DMS 273 (cell line): ENCODE measurements around the gene UST.
"Not testable (repeated sequence)": the region's sequence is repeated elsewhere in the genome, so short reads cannot be mapped to it uniquely, and the experiment has no call there.

Experiments used
- DNase-seq: peaks from one replicate; lab custom pipeline; 2025; ENCODE audit not compliant: unreplicated experiment; lab: John Stamatoyannopoulos, UW

UST gene

GRCh38 chr6:148968771-148969602, 222.2 kb downstream of the UST start:
- DNase-seq: no peak

GRCh38 chr6:148969603-148970061, 222.8 kb downstream of the UST start:
- DNase-seq: peak; percentile 4

DNA sequence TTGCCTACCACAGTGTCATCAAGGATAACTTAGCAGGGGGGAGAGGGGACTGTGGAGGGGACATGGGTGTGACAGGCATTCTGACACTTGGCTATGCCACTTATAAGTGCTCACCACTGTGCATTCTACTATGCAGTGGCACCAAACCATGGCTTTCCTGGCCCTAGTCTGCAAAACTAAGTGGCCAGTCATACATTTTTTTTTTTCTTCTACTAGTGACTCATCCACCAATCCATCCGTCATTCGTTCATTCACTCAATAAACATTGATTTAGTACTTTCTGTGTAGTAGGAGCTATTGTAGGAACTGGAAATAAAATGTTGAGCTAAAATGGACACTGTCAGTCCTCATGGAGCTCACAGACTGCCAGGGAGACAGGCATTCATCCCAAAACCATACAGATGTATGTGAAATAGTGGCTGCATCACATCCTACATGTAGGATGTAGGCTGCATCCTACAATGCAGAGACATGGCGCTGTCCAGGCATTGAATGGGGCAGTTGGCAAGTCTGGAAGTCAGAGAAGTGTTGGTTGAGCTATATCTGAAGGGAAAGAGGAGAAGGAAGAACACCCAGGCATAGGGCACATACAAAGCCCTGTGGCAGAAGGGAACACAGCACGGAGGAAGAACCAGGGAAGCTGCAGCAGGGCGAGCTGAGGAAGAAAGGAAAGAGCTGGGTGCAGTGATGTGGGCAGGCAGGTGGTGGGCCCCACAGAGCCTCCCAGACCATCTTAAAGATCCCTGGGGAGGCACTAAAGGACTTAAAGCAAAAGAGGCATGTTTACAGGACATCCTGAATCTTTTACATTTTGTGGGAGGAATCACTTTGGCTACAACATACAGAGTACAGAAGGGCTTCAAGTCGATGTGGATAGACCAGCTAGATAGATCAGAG, 224.4 kb downstream of the UST start:
- no peak for DNase-seq

DNA sequence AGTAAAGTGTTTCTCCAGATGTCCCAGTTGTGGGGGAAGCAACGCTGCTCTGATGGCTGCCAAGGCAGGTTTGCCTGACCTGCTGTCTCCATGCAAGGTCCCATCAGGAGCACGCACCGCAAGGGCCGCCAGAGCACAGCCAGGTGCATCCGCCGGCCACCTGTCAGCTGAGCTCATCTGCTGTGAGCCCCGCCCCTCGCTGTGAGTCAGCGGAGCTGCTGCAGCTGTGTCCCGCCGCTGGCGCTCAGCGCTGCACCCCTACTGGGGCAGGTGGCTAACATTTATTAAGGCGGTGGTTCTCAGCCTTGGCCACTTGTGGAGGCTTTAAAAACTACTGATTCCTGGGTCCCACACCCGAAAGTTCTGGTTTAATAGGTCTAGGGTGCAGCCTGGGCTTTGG, 225.7 kb downstream of the UST start:
- DNase-seq: peak; percentile 46

GRCh38 chr6:148973538-148974208, 226.8 kb downstream of the UST start:
- DNase-seq: peak; percentile 59

DNA sequence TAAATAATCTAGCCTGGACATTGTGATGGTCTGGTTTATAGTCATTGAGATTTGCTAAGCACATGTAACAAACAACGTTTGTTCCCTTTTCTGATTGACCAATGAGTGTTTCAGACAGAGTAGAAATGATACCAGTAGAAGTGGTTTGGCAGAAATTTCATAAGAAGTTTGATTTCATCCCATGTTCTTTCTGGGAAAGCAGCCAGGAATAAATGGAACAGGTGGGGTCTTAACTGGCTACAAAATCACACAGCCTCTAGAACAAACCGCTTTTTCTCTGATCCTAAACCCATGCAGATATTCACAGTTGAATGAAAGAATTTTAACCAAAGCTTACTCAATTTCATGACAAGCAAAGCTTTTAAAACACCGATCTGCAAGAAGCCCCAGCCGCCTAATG, 227.5 kb downstream of the UST start:
- DNase-seq: no peak

GRCh38 chr6:148978298-148978697, 231.5 kb downstream of the UST start:
- DNase-seq: not testable (repeated sequence)

- DNase-seq: no peak
These were observed 232.4 kb downstream of the UST start for GRCh38 chr6:148979014-148979901.

DNA sequence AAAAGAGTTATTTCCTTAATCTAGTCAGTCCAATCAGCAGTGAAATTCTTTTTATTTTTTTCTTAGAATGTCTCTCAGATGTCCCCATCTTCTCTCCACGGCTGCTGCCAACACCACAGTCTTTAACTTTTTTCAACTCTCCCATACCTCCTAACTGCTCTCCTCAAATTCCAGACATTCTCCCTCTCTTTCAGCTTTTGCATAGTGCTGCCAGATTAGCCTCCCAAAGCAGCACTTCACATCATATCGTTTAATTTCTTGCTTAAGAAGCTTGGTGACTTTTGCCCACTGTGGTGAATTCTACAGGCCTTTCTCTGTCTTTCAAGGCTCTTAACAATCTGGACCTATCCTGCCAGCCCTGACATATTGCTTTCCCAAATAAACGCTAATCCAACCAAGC, 233.4 kb downstream of the UST start:
- no peak for DNase-seq

GRCh38 chr6:148981515-148981914, 234.7 kb downstream of the UST start:
- DNase-seq: no peak

- no peak for DNase-seq
These were observed 236.4 kb downstream of the UST start for GRCh38 chr6:148983101-148983761.

DNA sequence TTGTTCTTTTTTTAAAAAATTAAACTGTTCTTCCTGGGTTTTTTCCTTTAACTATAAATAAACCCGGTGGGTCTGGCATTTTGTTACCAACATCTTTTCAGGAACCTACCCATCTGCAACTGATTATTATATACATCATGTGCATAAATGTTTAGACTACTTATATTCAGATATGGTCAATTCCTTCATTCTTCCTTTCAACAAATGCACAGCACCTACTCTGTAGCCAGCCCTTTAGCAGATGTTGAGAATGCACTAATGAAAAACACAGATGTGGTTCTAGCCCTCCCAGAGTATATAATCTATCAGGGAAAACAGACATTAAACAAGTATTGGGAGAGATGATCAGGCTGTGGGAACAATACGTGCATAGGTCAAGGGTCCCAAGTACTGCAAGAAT, 237.1 kb downstream of the UST start:
- no peak for DNase-seq

DNA sequence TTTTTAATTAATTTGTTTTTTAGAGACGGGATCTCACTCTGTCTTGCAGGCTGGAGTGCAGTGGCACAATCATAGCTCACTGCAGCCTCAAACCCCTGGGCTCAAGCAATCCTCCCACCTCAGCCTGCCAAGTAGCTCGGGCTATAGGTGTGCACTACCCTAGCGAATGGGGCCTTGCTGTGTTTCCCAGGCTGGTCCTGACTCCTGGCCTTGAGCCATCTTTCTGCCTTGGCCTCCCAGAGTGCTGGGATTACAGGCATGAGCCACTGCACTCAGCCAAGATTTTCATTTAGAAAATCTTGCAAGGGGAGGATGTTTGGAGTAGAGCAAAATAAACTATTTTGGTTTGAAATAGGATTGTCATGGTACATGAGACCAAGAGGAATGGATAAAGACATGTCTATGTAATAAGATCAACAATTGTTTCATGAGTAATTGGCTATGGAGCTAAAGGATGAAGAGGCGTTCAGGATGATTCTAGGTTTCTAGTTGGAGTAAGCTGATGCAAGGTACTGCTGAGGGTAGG, 237.8 kb downstream of the UST start:
- no peak for DNase-seq

DNA sequence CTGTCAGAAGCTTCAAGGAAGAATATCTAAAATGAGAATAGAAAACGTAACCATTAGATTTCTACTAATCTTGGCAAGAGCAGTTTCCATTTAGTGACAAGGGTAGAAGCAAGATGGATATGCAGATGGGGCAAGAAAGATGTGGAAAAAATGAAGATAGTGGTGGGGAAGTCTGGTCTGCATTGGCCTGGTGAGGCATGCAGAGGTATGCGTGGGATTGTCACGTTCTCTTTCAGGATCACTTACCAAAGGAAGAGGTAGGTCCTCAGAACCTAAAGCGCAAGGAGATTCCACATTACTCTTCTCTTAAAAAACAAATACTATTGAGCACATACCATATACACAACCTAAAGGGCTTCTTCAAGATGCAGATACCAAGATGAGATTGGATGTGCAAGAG, 238.7 kb downstream of the UST start:
- DNase-seq: no peak

GRCh38 chr6:148986608-148987007, 239.8 kb downstream of the UST start:
- no peak for DNase-seq

DNA sequence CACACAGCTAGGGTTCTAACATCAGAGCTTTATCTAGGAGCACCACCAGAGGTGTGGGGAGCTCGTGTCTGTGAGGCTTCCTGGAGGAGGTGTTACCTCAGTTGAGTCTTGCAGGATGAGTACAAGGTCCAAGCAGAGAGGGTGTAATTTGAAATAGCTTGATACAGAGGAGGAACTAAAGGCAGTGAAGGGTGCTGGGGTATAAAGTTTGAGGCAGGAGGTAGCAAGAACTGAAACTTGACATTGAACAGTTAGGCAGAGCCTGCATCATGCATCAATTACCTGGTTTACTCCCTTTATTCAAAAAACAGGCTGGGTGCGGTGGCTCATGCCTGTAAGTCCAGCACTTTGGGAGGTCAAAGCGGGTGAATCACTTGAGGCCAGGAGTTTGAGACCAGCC, 241.2 kb downstream of the UST start:
- DNase-seq: no peak

DNA sequence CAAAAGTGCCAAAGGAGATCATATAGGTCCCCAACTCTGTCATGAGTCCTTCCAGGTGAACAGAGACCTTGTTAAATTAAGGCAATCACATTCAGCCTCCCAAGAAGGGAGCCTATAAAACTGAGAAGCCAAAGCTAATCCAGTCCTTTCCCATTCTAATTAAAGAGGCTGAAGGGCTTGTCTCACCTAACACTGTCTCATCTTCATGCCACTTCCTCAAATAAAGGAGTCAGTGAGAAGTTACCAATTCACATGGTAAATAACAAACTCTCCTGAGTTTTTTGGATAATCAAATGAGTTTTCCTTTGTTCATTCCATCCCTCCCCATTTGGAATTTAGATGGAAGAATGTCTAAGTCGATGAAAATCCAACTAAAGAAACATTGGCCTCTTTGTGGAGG, 242.8 kb downstream of the UST start:
- no peak for DNase-seq

DNA sequence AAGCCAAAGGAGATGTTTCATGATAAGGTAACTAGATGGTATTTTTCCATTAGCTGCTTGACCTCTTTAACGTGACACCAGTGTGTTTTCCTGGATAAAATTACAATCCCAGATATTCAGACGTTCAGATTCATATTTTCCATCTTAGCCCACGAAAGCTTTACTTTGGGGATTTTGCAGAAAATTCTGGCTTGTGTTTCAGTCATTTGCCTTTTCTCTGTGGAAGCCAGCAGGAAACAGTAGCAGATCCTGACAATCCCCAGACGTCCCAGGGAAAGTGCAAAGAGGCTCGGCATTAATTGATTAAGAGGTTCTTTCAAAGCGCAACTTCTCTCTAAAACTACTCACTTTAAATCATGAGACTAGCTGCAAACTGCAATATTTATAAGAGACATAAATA, 243.6 kb downstream of the UST start:
- DNase-seq: no peak

- DNase-seq: no peak
These were observed 250.0 kb downstream of the UST start for GRCh38 chr6:148996815-148997214.

DNA sequence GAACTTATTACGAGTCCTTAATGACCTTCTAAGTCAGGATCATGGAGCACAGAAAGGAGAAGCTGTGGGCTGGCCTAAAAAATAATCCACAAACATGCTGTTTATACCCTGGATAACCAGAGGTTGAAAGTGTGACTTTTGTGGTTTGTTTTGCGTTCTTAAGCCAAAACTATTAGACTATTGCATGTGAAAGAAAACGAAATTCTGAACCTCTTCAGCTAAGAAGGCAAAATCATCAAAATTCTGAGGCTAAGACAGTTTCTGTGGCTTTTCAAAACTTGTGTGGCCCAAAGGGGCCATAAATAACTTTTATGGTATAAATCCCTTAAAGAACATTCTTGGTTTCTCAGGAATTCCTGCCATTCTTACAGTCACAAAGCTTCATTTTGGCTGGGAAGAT, 251.0 kb downstream of the UST start:
- no peak for DNase-seq
